Activated CD8-positive, alpha-beta T cell treated with anti-CD3 and anti-CD28 coated beads for 36 hours (primary cell): ENCODE measurements around the gene RALGPS2. TPM values are rescaled to one million over a fixed set of nuclear protein-coding genes. Genes with fewer than 3 reads are reported as not detected.

Experiments used
- ATAC-seq: fragments of 200-7000 bp; cut with Tn5 transposase; one replicate; pipeline ENCODE4 v1.10.0; 2021; ENCODE audit warnings: mild to moderate bottlenecking, moderate library complexity
- CTCF ChIA-PET: fragments of 350-600 bp; sonication (Branson Sonifier 250); formaldehyde crosslinking; loops from one replicate; lab custom pipeline; 2021; ENCODE audit warnings: antibody characterized with exemption; lab: Charles Lee
- POLR2A ChIA-PET: fragments of 350-600 bp; sonication (Branson Sonifier 250); formaldehyde crosslinking; loops from one replicate; lab custom pipeline; 2021; ENCODE audit warnings: antibody characterized with exemption; lab: Charles Lee
- DNase-seq: peaks from one replicate; pipeline ENCODE4 v3.0.0-alpha.2; 2020
- H3K27ac Mint-ChIP-seq: one replicate; pipeline ENCODE4 v1.8.0; 2021; ENCODE audit warnings: mild to moderate bottlenecking, mixed read lengths
- H3K27me3 Mint-ChIP-seq: one replicate; pipeline ENCODE4 v1.8.0; 2021; ENCODE audit warnings: mixed read lengths
- H3K36me3 Mint-ChIP-seq: one replicate; pipeline ENCODE4 v1.8.0; 2021; ENCODE audit warnings: low read depth, mixed read lengths
- H3K4me1 Mint-ChIP-seq: one replicate; pipeline ENCODE4 v1.8.0; 2021; ENCODE audit warnings: low read depth, mixed read lengths
- H3K4me3 Mint-ChIP-seq: one replicate; pipeline ENCODE4 v1.8.0; 2021; ENCODE audit warnings: mild to moderate bottlenecking, moderate library complexity, mixed read lengths
- H3K9me3 Mint-ChIP-seq: one replicate; pipeline ENCODE4 v1.8.0; 2021; ENCODE audit warnings: mixed read lengths
- intact Hi-C: fragments of 100-400 bp; cut with micrococcal nuclease; formaldehyde crosslinking; loops from one replicate; pipeline ENCODE4 v1.10.0; 2022
- total RNA-seq, 2 experiments: library from RNA; stranded (reverse); gene quantifications; one replicate each; pipeline ENCODE4 v1.2.3, GENCODE V29; 2021
- TF ChIP-seq, protein P1 (sequence below): fragments of 200-600 bp; IDR thresholded peaks from one replicate; pipeline ENCODE4 v1.8.0; 2022; ENCODE audit warnings: antibody characterized with exemption, mild to moderate bottlenecking

RALGPS2 gene
- total RNA-seq, 2 experiments from 2014 or later = 2.8 to 4.8 TPM

- ChIA-PET CTCF (no interaction called here), POLR2A (no interaction called here)
- DNase-seq (no peak), ATAC-seq (no peak)
- intact Hi-C loops = no loop called here
- Mint-ChIP-seq H3K4me1 (no peaks in the 10 kb centered on the region), H3K4me3 (no peak overlapping the region), H3K27me3 (no peaks in the 10 kb centered on the region), H3K27ac (no peak overlapping the region), H3K9me3 (peaks cover 8% of the 10 kb centered on the region), H3K36me3 (peaks cover 9% of the 10 kb centered on the region)
- TF ChIP-seq, protein P1, sequence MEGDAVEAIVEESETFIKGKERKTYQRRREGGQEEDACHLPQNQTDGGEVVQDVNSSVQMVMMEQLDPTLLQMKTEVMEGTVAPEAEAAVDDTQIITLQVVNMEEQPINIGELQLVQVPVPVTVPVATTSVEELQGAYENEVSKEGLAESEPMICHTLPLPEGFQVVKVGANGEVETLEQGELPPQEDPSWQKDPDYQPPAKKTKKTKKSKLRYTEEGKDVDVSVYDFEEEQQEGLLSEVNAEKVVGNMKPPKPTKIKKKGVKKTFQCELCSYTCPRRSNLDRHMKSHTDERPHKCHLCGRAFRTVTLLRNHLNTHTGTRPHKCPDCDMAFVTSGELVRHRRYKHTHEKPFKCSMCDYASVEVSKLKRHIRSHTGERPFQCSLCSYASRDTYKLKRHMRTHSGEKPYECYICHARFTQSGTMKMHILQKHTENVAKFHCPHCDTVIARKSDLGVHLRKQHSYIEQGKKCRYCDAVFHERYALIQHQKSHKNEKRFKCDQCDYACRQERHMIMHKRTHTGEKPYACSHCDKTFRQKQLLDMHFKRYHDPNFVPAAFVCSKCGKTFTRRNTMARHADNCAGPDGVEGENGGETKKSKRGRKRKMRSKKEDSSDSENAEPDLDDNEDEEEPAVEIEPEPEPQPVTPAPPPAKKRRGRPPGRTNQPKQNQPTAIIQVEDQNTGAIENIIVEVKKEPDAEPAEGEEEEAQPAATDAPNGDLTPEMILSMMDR = no peak
Observed at GRCh38 chr1:178919581-178919980, 194.5 kb downstream of the RALGPS2 start.

DNA sequence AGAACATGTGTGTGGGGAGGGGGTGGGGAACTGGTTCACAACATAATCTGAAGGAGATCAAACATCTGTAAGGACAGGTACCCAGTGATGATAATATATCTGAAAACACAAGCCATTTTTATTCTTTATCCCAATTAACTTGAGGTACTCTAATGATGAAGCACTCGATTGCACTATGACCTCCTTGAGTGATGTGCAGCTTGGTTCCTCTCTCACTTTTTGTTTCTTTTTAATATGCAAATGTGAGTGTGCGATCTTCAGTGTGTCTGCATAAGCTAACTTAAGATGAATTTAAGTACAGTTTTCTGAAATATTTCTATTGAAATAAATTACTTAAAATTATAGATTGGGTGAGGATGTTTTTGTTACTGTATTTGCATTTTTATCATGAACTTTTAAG lies 196.5 kb downstream of the RALGPS2 start:
- Mint-ChIP-seq H3K4me3 (no peak overlapping the region), H3K36me3 (peaks cover 7% of the 10 kb centered on the region), H3K27me3 (no peaks in the 10 kb centered on the region), H3K9me3 (peaks cover 15% of the 10 kb centered on the region), H3K27ac (no peak overlapping the region), H3K4me1 (no peaks in the 10 kb centered on the region)
- no peak for DNase-seq
- ChIA-PET CTCF (no interaction called here), POLR2A (no interaction called here)
- ATAC-seq = no peak
- TF ChIP-seq, protein P1 = no peak
- intact Hi-C loops = no loop called here

GRCh38 chr1:178923512-178923911 lies 198.5 kb downstream of the RALGPS2 start:
- DNase-seq (no peak), ATAC-seq (no peak)
- Mint-ChIP-seq H3K4me1 (no peaks in the 10 kb centered on the region), H3K4me3 (no peak overlapping the region), H3K9me3 (peaks cover 15% of the 10 kb centered on the region), H3K27ac (no peak overlapping the region), H3K27me3 (no peaks in the 10 kb centered on the region), H3K36me3 (no peaks in the 10 kb centered on the region)
- intact Hi-C loops = no loop called here
- ChIA-PET CTCF (no interaction called here), POLR2A (no interaction called here)
- TF ChIP-seq, protein P1 = no peak

GRCh38 chr1:178926046-178926445 lies 201.0 kb downstream of the RALGPS2 start:
- intact Hi-C loops = no loop called here
- Mint-ChIP-seq H3K27ac (no peak overlapping the region), H3K36me3 (no peaks in the 10 kb centered on the region), H3K27me3 (no peaks in the 10 kb centered on the region), H3K9me3 (peaks cover 15% of the 10 kb centered on the region), H3K4me3 (no peak overlapping the region), H3K4me1 (peaks cover 3% of the 10 kb centered on the region)
- TF ChIP-seq, protein P1 = no peak
- POLR2A ChIA-PET = no interaction called here
- ATAC-seq = no peak
- CTCF ChIA-PET = no interaction called here
- DNase-seq = no peak

- Mint-ChIP-seq H3K27me3 (no peaks in the 10 kb centered on the region), H3K36me3 (no peaks in the 10 kb centered on the region), H3K4me3 (no peak overlapping the region), H3K9me3 (peaks cover 15% of the 10 kb centered on the region), H3K27ac (no peak overlapping the region), H3K4me1 (peaks cover 3% of the 10 kb centered on the region)
- ATAC-seq = no peak
- TF ChIP-seq, protein P1 = no peak
- intact Hi-C loops = no loop called here
- DNase-seq = no peak
- ChIA-PET CTCF (no interaction called here), POLR2A (no interaction called here)
Observed at GRCh38 chr1:178927003-178927402, 202.0 kb downstream of the RALGPS2 start.
